ENCODE results near the gene ARFGAP2. TPM values are rescaled to one million over a fixed set of nuclear protein-coding genes. Genes with fewer than 3 reads are reported as not detected.

Gene ARFGAP2
- total and polyA plus RNA-seq, 10 donors, result 46.7 to 216 (median 93.6) TPM

DNA sequence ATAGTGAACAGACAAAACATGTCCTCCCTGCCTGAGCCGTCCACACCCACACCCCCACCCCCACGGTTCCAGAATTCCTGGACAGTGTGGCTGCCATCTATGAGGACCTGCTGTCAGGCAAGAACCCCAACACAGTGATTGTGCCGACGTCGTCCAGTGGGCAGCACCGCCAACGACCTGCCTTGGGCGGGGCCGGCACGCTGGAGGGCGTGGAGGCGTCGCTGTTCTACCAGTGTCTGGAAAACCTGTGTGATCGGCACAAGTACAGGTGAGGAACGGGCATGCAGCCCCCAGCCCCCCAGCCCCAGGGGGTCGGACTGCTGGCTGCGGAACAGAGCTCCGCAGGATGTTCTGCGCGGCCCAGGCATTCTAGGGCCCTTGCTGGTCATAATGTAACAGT, 19.7 kb downstream of the ARFGAP2 start:
- DNase-seq, result no peak
- H3K9me3 ChIP-seq, result no peaks in the 10 kb centered on the region
- no peak overlapping the region for H3K27ac ChIP-seq
- TF ChIP-seq POLR2A (IDR thresholded peaks at IDR 0.05) (no peak), CTCF (IDR thresholded peaks at IDR 0.05 in 8 of 11, conservative IDR thresholded peaks at IDR 0.05 in 3 of 11) (no peak), POLR2AphosphoS5 (IDR thresholded peaks at IDR 0.05) (peak in 2 of 3 donors; percentile 31 to 64)
- intact Hi-C loops (cut with DNase I; ENCODE audit: low total_unique reads), result no loop called here
- WGBS, 5 donors, result 87 to 95% (median 93%) methylated on average over 8 to 20 of the region's 20 CpGs
- no peak overlapping the region for H3K4me3 ChIP-seq
- H3K27me3 ChIP-seq (replicated peaks in 1 of 7), result no peaks in the 10 kb centered on the region
- H3K36me3 ChIP-seq, result peaks cover 0 to 33% (median 4%) of the 10 kb centered on the region in 6 donors
- peaks cover 8 to 55% (median 32%) of the 10 kb centered on the region in 6 donors for H3K4me1 ChIP-seq

DNA sequence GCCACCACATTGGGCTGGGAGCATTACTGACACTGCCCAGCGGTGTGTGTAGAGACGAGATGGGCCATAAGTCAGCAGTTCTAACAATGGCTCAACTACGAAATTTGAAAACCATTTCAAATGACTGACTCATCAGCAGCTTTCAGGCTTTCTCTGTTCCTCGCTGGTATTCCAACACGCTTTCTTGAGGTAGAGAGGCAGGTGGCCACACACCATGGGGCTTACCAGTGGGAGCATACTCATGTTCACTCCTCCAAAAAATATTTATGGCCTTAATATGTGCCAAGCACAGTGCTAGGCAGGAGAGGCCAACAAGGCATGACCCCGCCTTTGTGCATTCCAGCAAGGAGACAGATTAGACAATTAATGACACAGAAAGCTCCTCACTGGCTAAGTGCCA, 20.3 kb downstream of the ARFGAP2 start:
- no peak overlapping the region for H3K27ac ChIP-seq
- H3K9me3 ChIP-seq, result no peaks in the 10 kb centered on the region
- no peaks in the 10 kb centered on the region for H3K27me3 ChIP-seq (replicated peaks in 1 of 7)
- H3K4me1 ChIP-seq, result peaks cover 8 to 50% (median 30%) of the 10 kb centered on the region in 6 donors
- peaks cover 0 to 30% (median 4%) of the 10 kb centered on the region in 6 donors for H3K36me3 ChIP-seq
- intact Hi-C loops (cut with DNase I; ENCODE audit: low total_unique reads), result no loop called here
- TF ChIP-seq CTCF (IDR thresholded peaks at IDR 0.05 in 8 of 11, conservative IDR thresholded peaks at IDR 0.05 in 3 of 11) (no peak), POLR2AphosphoS5 (IDR thresholded peaks at IDR 0.05) (no peak), POLR2A (IDR thresholded peaks at IDR 0.05) (no peak)
- WGBS, 5 donors, result 88 to 92% (median 91%) methylated on average over 6 of the region's 6 CpGs
- no peak overlapping the region for H3K4me3 ChIP-seq
- DNase-seq, result no peak

DNA sequence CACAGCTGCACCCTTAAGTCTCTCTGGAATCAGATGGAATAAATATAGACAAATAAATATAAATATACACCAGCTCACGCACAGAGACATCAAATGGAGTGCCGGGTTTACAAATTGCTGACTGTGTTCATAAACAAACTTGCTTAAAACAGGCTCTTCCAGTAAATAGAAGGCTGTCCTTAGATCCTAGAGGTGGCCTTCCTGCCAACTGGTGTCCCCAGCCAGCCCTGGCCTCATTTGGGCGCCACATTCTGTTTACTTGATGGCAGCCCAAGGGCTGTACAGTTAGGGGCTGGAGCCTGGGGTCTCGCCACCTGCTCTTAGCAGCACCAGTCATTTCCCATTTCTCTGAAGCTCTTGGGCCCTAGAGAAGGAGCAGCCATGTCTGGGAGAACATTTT, 20.8 kb downstream of the ARFGAP2 start:
- intact Hi-C loops (cut with DNase I; ENCODE audit: low total_unique reads), result no loop called here
- Histone ChIP-seq H3K36me3 (peaks cover 0 to 30% (median 4%) of the 10 kb centered on the region in 6 donors), H3K27ac (peak overlapping the region in 1 of 8 donors; percentile 60)

More for the DNA sequence above, 20.8 kb downstream of the ARFGAP2 start:
- DNase-seq, result no peak
- Histone ChIP-seq H3K4me3 (no peak overlapping the region), H3K27me3 (replicated peaks in 1 of 7) (no peaks in the 10 kb centered on the region), H3K9me3 (no peaks in the 10 kb centered on the region), H3K4me1 (peaks cover 8 to 45% (median 27%) of the 10 kb centered on the region in 6 donors)
- TF ChIP-seq CTCF (IDR thresholded peaks at IDR 0.05 in 8 of 11, conservative IDR thresholded peaks at IDR 0.05 in 3 of 11), result no peak
- TF ChIP-seq POLR2A (IDR thresholded peaks at IDR 0.05), result no peak
- TF ChIP-seq POLR2AphosphoS5 (IDR thresholded peaks at IDR 0.05), result no peak
- 91 to 98% (median 96%) methylated on average over 4 of the region's 4 CpGs for WGBS, 5 donors
